Gastrocnemius medialis (tissue), 4 donors: ENCODE results near the gene KIRREL1. TPM values are rescaled to one million over a fixed set of nuclear protein-coding genes. Genes with fewer than 3 reads are reported as not detected.
A peak's percentile ranks its signal among the peaks of the same experiment; 100 is the strongest.

ENCODE experiments used
- ATAC-seq, 2 donors: fragments of 150-250 bp; one replicate each; pipeline ENCODE4 v1.9.1; 2016
- DNase-seq, 2 donors: peaks; one replicate each; pipeline ENCODE4 v3.0.0-alpha.2; 2019
- H3K27ac ChIP-seq, 4 donors: fragments of 200-600 bp; sonication (generic); 1 replicate in 1 of 4; 2 replicates in 3 of 4; pipeline ENCODE4 v1.5.1; 2016 to 2018; ENCODE audit warnings: mild to moderate bottlenecking in 2 of 4, moderate library complexity in 1 of 4
- H3K27me3 ChIP-seq, 3 donors: fragments of 200-600 bp; sonication (generic) in 2 of 3; 1 replicate in 1 of 3; 2 replicates in 2 of 3; pipeline versions ENCODE4 v1.5.1 to v1.6.0; 2016 to 2019; ENCODE audit warnings: mild to moderate bottlenecking in 1 of 3, moderate library complexity in 1 of 3
- H3K36me3 ChIP-seq, 2 donors: fragments of 200-600 bp; sonication (generic) in 1 of 2; one replicate each; pipeline ENCODE4 v1.5.1; 2017 to 2018
- H3K4me1 ChIP-seq, 2 donors: fragments of 200-600 bp; sonication (generic) in 1 of 2; one replicate each; pipeline ENCODE4 v1.5.1; 2016 to 2017; ENCODE audit warnings: mild to moderate bottlenecking in 2 of 2
- H3K4me3 ChIP-seq, 4 donors: fragments of 200-600 bp; sonication (generic) in 3 of 4; 1 replicate in 1 of 4; 2 replicates in 3 of 4; pipeline ENCODE4 v1.5.1; 2016 to 2019; ENCODE audit warnings: mild to moderate bottlenecking in 2 of 4
- H3K9me3 ChIP-seq, 3 donors: fragments of 200-600 bp; sonication (generic) in 2 of 3; 1 replicate in 1 of 3; 2 replicates in 2 of 3; pipeline ENCODE4 v1.5.1; 2016 to 2019
- POLR2A ChIP-seq, 2 donors: fragments of 450-650 bp; IDR thresholded peaks; one replicate each; pipeline ENCODE4 v1.6.1; 2017; ENCODE audit warnings: antibody characterized with exemption in 2 of 2, mild to moderate bottlenecking in 2 of 2, moderate library complexity in 2 of 2
- in situ Hi-C, 4 donors: fragments of 200-750 bp; cut with MboI; loops; one replicate each; pipeline versions ENCODE4 v1.15.0 to v1.8.0; 2017; ENCODE audit warnings: low sequenced_read_pairs in 4 of 4
- intact Hi-C: fragments of 100-400 bp; cut with DNase I; formaldehyde crosslinking; loops from one replicate; pipeline ENCODE4 v1.15.1; 2023; ENCODE audit warnings: low total_unique reads
- total RNA-seq, 4 donors: library from RNA; depleted of rRNA; stranded (reverse); fragments of >200 nt; gene quantifications; one replicate each; pipeline versions ENCODE4 v1.1.0 to v1.2.3, GENCODE V29; 2016
- TF ChIP-seq, protein P1 (sequence below), 5 experiments: fragments of 450-650 bp in 3 of 5; fragments of 200-600 bp in 2 of 5; sonication (generic) in 2 of 5; IDR thresholded peaks in 4 of 5; conservative IDR thresholded peaks in 1 of 5; 1 replicate in 4 of 5; 2 replicates in 1 of 5; pipeline ENCODE4 v1.5.1; 2016 to 2019; ENCODE audit warnings: antibody characterized with exemption in 5 of 5, mild to moderate bottlenecking in 3 of 5, moderate library complexity in 3 of 5

Gene KIRREL1
- total RNA-seq, 4 donors from 2014 or later: 2.8 to 15.1 (median 6.6) TPM

DNA sequence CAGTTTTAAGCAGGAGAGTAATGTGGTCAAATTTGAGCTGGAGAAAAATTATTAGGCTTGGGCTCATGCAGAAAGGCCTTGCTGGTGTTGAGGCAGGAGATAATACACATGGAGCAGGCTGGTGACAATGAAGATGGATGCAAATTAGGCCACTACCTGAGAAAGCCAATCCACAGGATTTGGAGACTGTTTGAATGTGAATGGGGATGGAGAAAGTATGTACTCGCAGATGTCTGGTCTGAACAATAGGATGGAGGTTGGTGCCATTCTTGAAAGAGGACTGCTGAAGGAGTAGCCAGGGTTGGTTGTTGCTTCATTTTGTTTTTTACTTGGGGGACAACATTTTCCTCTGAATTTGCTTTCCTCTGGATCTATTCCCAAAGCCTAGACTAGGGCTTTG, 8.0 kb upstream of the KIRREL1 start:
- peaks cover 0 to 5% (median 0%) of the 10 kb centered on the region in 3 donors for H3K27me3 ChIP-seq
- no peak for DNase-seq
- TF ChIP-seq POLR2A (IDR thresholded peaks at IDR 0.05): no peak
- TF ChIP-seq, protein P1, sequence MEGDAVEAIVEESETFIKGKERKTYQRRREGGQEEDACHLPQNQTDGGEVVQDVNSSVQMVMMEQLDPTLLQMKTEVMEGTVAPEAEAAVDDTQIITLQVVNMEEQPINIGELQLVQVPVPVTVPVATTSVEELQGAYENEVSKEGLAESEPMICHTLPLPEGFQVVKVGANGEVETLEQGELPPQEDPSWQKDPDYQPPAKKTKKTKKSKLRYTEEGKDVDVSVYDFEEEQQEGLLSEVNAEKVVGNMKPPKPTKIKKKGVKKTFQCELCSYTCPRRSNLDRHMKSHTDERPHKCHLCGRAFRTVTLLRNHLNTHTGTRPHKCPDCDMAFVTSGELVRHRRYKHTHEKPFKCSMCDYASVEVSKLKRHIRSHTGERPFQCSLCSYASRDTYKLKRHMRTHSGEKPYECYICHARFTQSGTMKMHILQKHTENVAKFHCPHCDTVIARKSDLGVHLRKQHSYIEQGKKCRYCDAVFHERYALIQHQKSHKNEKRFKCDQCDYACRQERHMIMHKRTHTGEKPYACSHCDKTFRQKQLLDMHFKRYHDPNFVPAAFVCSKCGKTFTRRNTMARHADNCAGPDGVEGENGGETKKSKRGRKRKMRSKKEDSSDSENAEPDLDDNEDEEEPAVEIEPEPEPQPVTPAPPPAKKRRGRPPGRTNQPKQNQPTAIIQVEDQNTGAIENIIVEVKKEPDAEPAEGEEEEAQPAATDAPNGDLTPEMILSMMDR (IDR thresholded peaks at IDR 0.05 in 4 of 5, conservative IDR thresholded peaks at IDR 0.05 in 1 of 5): no peak
- in situ Hi-C loops (no loop called here), intact Hi-C loops (no loop called here)
- no peak for ATAC-seq
- no peaks in the 10 kb centered on the region for H3K4me1 ChIP-seq
- H3K27ac ChIP-seq: no peak overlapping the region
- H3K36me3 ChIP-seq: no peaks in the 10 kb centered on the region
- no peaks in the 10 kb centered on the region for H3K9me3 ChIP-seq
- H3K4me3 ChIP-seq: no peak overlapping the region

DNA sequence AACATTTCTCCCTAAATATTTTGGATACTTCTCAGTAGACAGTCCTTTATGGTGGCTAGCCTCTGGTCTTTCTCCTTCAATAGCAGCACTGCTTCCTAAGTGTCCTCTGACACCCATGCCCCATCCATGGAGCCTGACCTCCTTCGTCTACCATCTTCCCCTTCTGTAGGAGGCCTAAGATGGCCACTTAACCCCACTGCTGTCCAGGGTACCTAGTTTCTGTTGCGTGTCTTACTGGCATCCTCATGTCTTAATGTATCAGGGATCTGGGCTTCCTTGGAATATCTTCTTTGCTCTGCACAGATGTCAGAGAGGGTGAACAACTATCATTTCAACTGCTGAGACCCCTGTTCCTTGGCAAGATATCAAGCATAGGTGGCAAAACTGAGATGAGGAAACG, 5.4 kb upstream of the KIRREL1 start:
- H3K27ac ChIP-seq: no peak overlapping the region
- in situ Hi-C loops (no loop called here), intact Hi-C loops (no loop called here)
- ATAC-seq: no peak
- peaks cover 0 to 14% (median 5%) of the 10 kb centered on the region in 3 donors for H3K27me3 ChIP-seq
- no peaks in the 10 kb centered on the region for H3K36me3 ChIP-seq
- H3K4me3 ChIP-seq: no peak overlapping the region
- H3K4me1 ChIP-seq: peaks cover 0 to 3% of the 10 kb centered on the region in 2 donors
- TF ChIP-seq POLR2A (IDR thresholded peaks at IDR 0.05): no peak
- TF ChIP-seq, protein P1 (IDR thresholded peaks at IDR 0.05 in 4 of 5, conservative IDR thresholded peaks at IDR 0.05 in 1 of 5): no peak
- no peaks in the 10 kb centered on the region for H3K9me3 ChIP-seq
- no peak for DNase-seq

DNA sequence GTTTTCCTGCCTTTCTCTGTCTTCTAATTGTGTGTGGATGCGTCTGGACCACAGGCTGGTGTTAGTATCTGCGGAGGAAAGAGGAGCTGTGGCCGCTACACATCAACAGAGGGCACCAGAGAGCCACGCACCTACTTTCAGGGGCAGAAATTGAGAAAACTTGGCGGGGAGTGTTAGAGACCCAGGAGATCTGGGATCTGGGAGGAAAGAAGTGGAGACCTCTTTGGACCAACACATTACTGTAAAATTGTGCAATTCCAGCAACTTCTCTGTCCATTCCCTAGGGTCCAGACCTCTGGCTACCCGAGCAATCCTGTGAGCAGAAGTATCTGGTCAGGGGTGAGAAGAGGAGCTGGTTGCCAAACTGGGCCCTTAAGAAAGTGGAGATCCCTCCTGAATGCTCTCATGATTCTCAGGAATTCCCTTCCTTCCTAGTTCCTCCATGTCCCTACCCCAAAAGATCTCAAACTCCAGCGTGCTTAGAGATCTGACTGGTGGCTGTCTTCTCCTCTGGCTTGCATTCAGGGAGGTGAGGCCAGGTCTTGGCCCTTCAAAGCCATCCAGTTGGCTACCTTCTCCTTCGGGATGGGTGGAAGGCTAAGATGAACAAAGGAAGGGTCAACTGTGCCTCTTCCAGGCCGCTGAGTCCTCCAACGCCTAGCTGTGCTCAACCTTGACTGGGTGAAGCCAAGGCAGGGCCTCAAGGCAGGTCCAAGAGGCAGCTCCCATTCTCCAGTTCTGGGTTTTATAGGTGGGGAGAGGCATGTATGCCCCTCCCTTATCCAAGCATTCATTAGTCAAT, 1.2 kb upstream of the KIRREL1 start:
- peak; percentile 68 to 78 for ATAC-seq
- no peaks in the 10 kb centered on the region for H3K36me3 ChIP-seq
- in situ Hi-C loops (loop anchor here in 1 of 4 donors (10.0 kb wide), 1 partner anchor 133 kb away; a partner anchor contains a TSS), intact Hi-C loops (loop anchor here (1.0 to 2.0 kb wide), 3 partner anchors 44 to 133 kb away; no protein-coding TSS in a partner anchor)
- H3K9me3 ChIP-seq: no peaks in the 10 kb centered on the region
- TF ChIP-seq, protein P1 (IDR thresholded peaks at IDR 0.05 in 4 of 5, conservative IDR thresholded peaks at IDR 0.05 in 1 of 5): peak; percentile 69 to 87 (median 80)
- TF ChIP-seq POLR2A (IDR thresholded peaks at IDR 0.05): no peak
- peak overlapping the region; percentile 76 to 84 (median 82) for H3K27ac ChIP-seq
- H3K4me3 ChIP-seq: peak overlapping the region in 2 of 4 donors; percentile 62 to 73
- H3K27me3 ChIP-seq: peaks cover 8 to 22% (median 16%) of the 10 kb centered on the region in 3 donors
- peak; percentile 48 to 60 for DNase-seq
- peaks cover 0 to 3% of the 10 kb centered on the region in 2 donors for H3K4me1 ChIP-seq

DNA sequence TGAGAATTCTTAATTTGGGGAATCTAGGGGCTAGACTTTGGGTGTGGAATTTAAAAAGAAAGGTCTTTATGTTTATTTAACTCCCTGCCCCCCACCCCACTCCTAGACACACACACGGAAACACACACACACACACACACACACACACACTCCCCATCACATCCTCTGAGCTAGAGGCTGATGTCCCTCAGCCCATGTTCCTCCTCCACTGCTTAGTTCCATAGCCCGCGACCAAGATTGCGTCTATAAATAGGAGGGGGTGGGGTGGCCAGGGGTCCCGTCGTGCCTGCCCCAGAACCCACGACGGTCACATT, 655 bp upstream of the KIRREL1 start:
- Histone ChIP-seq H3K36me3 (no peaks in the 10 kb centered on the region), H3K4me1 (peaks cover 0 to 3% of the 10 kb centered on the region in 2 donors), H3K4me3 (peak overlapping the region; percentile 62 to 73 (median 68)), H3K27me3 (peaks cover 8 to 22% (median 16%) of the 10 kb centered on the region in 3 donors), H3K9me3 (no peaks in the 10 kb centered on the region), H3K27ac (peak overlapping the region; percentile 76 to 84 (median 82))
- intact Hi-C loops (loop anchor here (1.0 to 2.0 kb wide), 3 partner anchors 44 to 133 kb away; no protein-coding TSS in a partner anchor), in situ Hi-C loops (loop anchor here in 1 of 4 donors (10.0 kb wide), 1 partner anchor 132 kb away; a partner anchor contains a TSS)
- no peak for ATAC-seq
- TF ChIP-seq POLR2A (IDR thresholded peaks at IDR 0.05): no peak
- TF ChIP-seq, protein P1 (IDR thresholded peaks at IDR 0.05 in 4 of 5, conservative IDR thresholded peaks at IDR 0.05 in 1 of 5): no peak
- DNase-seq: no peak
